ENCODE data around the gene SCARB1.

SCARB1 gene

DNA sequence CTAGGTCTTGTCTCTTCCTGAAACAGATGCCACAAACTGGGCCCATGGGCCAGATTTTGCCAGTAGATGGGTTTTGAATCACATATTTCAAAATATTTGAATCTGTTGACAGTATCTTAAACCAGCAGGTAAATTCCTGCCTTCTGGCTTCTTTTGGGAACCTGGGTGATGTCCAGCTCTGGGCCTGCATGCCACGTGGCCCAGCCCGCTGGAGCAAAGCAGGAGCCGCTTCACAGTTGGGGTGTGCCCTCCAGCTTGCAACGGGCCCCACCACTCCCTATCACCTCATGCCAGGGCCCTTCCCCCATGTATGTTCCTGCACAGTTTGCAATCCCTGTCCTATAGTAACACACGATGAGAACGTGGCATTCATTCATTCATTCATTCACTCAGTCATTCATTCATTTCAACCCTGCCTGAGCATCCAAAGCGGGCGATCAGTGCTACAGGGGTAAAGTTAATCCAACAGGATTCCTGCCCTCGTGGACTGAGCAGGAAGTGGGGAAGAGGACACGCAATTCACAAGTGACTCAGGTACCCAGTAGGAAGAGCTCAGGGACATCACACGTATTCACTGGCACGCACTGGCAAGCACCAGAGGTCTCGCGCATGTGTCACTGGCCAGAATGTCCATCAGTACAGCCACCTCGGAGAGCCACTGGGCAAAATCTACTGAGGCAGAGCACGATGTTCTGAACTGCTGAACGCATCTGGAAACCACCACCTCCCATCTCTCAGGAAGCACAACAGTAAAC lies 27.8 kb downstream of the SCARB1 start:
- no peak overlapping the region for H3K4me3 ChIP-seq (ENCODE audit: low read depth, low read length)
- H3K27me3 ChIP-seq (ENCODE audit: insufficient read depth, low read depth, severe bottlenecking): no peaks in the 10 kb centered on the region
- no peak overlapping the region for H3K27ac ChIP-seq
- no peak for DNase-seq
- no peaks in the 10 kb centered on the region for H3K9me3 ChIP-seq (ENCODE audit: severe bottlenecking)
- H3K36me3 ChIP-seq: no peaks in the 10 kb centered on the region
- TF ChIP-seq, protein P1, sequence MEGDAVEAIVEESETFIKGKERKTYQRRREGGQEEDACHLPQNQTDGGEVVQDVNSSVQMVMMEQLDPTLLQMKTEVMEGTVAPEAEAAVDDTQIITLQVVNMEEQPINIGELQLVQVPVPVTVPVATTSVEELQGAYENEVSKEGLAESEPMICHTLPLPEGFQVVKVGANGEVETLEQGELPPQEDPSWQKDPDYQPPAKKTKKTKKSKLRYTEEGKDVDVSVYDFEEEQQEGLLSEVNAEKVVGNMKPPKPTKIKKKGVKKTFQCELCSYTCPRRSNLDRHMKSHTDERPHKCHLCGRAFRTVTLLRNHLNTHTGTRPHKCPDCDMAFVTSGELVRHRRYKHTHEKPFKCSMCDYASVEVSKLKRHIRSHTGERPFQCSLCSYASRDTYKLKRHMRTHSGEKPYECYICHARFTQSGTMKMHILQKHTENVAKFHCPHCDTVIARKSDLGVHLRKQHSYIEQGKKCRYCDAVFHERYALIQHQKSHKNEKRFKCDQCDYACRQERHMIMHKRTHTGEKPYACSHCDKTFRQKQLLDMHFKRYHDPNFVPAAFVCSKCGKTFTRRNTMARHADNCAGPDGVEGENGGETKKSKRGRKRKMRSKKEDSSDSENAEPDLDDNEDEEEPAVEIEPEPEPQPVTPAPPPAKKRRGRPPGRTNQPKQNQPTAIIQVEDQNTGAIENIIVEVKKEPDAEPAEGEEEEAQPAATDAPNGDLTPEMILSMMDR (IDR thresholded peaks at IDR 0.05; ENCODE audit: low read depth, low read length): no peak

DNA sequence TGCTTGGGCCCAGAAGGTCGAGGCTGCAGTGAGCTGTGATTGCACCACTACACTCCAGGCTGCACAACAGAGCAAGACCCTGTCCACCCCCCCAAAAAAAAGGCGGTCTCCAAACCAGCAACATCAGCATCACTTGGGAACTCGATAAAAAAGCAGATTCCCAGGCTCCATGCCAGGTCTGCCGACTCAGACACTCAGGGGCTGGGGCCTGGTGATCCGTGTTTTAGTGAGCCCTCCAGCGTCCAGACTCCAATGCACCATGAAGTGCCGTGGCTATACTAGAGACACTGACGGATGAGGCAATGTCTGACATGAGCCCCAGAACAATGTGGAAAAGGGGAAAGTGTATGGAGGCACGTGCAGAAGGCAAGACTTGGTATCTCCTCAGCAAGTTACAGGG lies 28.8 kb downstream of the SCARB1 start:
- H3K27ac ChIP-seq: no peak overlapping the region
- no peak overlapping the region for H3K4me3 ChIP-seq (ENCODE audit: low read depth, low read length)
- H3K36me3 ChIP-seq: no peaks in the 10 kb centered on the region
- no peaks in the 10 kb centered on the region for H3K9me3 ChIP-seq (ENCODE audit: severe bottlenecking)
- TF ChIP-seq, protein P1 (IDR thresholded peaks at IDR 0.05; ENCODE audit: low read depth, low read length): no peak
- no peaks in the 10 kb centered on the region for H3K27me3 ChIP-seq (ENCODE audit: insufficient read depth, low read depth, severe bottlenecking)
- no peak for DNase-seq

DNA sequence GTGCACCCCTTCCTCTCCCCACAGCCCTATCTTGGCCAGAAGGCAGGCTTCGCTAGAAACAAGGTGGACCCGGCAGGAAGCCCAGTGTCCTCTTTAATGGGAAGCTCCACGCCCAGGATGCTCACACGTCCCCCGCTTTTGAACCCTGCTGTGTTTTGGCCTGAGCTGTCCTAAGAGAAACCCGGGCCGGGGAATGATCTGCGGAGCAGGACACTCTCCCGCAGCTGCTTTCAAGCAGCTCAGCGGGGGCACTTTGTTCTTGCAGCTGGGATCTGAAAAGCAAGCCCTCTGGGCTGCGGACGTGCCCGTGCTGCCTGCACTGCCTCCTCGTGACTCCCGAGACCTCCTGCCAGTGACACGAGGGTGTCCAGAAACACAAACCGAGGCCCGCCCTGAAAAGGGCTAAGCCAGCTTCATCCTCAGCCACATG lies 30.0 kb downstream of the SCARB1 start:
- H3K9me3 ChIP-seq (ENCODE audit: severe bottlenecking): no peaks in the 10 kb centered on the region
- TF ChIP-seq, protein P1 (IDR thresholded peaks at IDR 0.05; ENCODE audit: low read depth, low read length): no peak
- no peak overlapping the region for H3K4me3 ChIP-seq (ENCODE audit: low read depth, low read length)
- no peak for DNase-seq
- no peak overlapping the region for H3K27ac ChIP-seq
- no peaks in the 10 kb centered on the region for H3K36me3 ChIP-seq
- no peaks in the 10 kb centered on the region for H3K27me3 ChIP-seq (ENCODE audit: insufficient read depth, low read depth, severe bottlenecking)

DNA sequence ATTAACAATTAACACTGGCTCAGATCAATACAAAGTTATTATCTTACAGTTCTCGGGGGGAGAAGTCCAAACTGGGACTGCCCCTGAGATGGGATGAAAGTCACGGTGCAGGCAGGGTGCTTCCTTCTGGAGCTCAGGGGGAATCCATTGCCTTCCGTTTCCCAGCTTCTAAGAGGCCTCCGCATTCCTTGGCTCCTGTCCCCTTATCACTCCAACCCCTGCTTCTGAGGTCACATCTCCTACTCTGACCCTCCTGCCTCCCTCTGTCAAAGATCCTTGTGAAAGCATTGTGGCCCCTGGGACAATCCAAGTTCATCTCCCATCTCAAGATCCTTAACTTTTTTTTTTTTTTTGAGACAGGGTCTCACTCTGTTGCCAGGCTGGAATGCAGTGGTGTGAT lies 30.8 kb downstream of the SCARB1 start:
- Histone ChIP-seq H3K36me3 (no peaks in the 10 kb centered on the region), H3K4me3 (ENCODE audit: low read depth, low read length) (no peak overlapping the region), H3K27ac (no peak overlapping the region), H3K9me3 (ENCODE audit: severe bottlenecking) (no peaks in the 10 kb centered on the region), H3K27me3 (ENCODE audit: insufficient read depth, low read depth, severe bottlenecking) (no peaks in the 10 kb centered on the region)
- DNase-seq: no peak
- TF ChIP-seq, protein P1 (IDR thresholded peaks at IDR 0.05; ENCODE audit: low read depth, low read length): no peak

DNA sequence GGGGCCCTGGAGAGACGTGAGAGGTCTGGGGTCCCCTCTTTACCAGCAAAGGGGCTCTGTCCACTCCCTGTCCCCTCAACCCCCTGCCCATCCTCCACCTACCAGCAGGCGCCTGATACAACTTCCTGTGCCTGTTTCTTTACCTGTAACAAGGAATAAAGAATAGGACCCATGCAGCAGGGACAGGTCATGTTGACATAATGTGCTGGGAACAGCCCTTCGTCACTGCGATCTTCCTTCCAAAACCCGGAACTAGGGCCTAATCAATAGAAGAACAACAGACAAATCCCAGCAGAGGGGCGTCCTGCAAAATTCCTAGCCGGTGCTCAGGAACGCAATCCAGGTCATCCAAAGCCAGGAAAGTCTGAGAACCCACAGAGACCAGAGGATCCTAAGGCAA lies 32.1 kb downstream of the SCARB1 start:
- TF ChIP-seq, protein P1 (IDR thresholded peaks at IDR 0.05; ENCODE audit: low read depth, low read length): no peak
- Histone ChIP-seq H3K27ac (no peak overlapping the region), H3K9me3 (ENCODE audit: severe bottlenecking) (no peaks in the 10 kb centered on the region), H3K27me3 (ENCODE audit: insufficient read depth, low read depth, severe bottlenecking) (no peaks in the 10 kb centered on the region), H3K36me3 (no peaks in the 10 kb centered on the region), H3K4me3 (ENCODE audit: low read depth, low read length) (no peak overlapping the region)
- no peak for DNase-seq

DNA sequence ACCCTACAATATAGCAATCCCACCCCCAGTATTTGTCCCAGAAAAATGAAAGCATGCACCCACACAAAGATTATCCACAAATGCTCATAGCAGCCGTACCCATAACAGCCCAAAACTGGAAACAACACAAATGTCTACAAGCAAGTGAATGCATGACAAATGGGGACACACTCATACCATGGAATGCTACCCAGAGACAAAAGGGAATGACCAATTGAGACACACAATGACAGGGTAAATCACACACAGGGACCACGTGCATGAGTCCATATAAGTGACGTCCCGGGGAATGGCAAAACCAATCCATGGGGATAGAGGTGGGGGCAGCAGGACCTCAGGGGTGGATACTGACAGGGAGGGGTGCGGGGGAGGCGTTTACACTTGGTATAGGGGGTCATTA lies 33.4 kb downstream of the SCARB1 start:
- no peaks in the 10 kb centered on the region for H3K36me3 ChIP-seq
- TF ChIP-seq, protein P1 (IDR thresholded peaks at IDR 0.05; ENCODE audit: low read depth, low read length): no peak
- no peak overlapping the region for H3K27ac ChIP-seq

More for the DNA sequence above, 33.4 kb downstream of the SCARB1 start:
- no peak for DNase-seq
- Histone ChIP-seq H3K4me3 (ENCODE audit: low read depth, low read length) (no peak overlapping the region), H3K27me3 (ENCODE audit: insufficient read depth, low read depth, severe bottlenecking) (no peaks in the 10 kb centered on the region), H3K9me3 (ENCODE audit: severe bottlenecking) (no peaks in the 10 kb centered on the region)

All from WERI-Rb-1 (cell line).